ENCODE results near the gene ILKAP. TPM values are rescaled to one million over a fixed set of nuclear protein-coding genes. Genes with fewer than 3 reads are reported as not detected.

Gene ILKAP
- total and polyA plus RNA-seq, 2 of the 4 experiments (the other 2 are of a cell fraction): 13.3 to 44.2 TPM

GRCh38 chr2:238121511-238122286, 81.8 kb downstream of the ILKAP start:
- H2BK120ac ChIP-seq (ENCODE audit: low read depth, low read length): no peak overlapping the region

More at GRCh38 chr2:238121511-238122286, 81.8 kb downstream of the ILKAP start:
- no peak overlapping the region for H2AK5ac ChIP-seq (ENCODE audit: low read depth, low read length)
- no peak overlapping the region for H3K4me2 ChIP-seq (ENCODE audit: low read depth, low read length)
- BruUV-seq (replicated peaks): no TSS peak
- DNase-seq: no peak
- no peak overlapping the region for H4K91ac ChIP-seq (ENCODE audit: insufficient read depth, low read depth, low read length)
- TF ChIP-seq FOS (IDR thresholded peaks at IDR 0.05; ENCODE audit: low read depth, low read length): no peak
- TF ChIP-seq RAD21 (IDR thresholded peaks at IDR 0.05; ENCODE audit: low read length): no peak
- TF ChIP-seq NFE2L2 (IDR thresholded peaks at IDR 0.05; ENCODE audit: low read depth, low read length): no peak
- no peak overlapping the region for H3K4ac ChIP-seq (ENCODE audit: low read depth, low read length)
- no peak for ATAC-seq (ENCODE audit: low read depth)
- H2BK20ac ChIP-seq (ENCODE audit: low read depth, low read length): no peak overlapping the region
- H2AK9ac ChIP-seq (replicated peaks; ENCODE audit: low read depth, low read length, poor library complexity): no peak overlapping the region
- in situ Hi-C loops (cut with MboI; ENCODE audit: low sequenced_read_pairs): no loop called here
- no peak overlapping the region for H3K23ac ChIP-seq (ENCODE audit: low read depth, low read length)
- H3K56ac ChIP-seq (ENCODE audit: extremely low read depth, insufficient read depth, low read length): no peak overlapping the region
- ChIA-PET POLR2A (ENCODE audit: unreplicated experiment) (no interaction called here), CTCF (no interaction called here)
- 86% methylated on average over 13 of the region's 27 CpGs; no CpG with 5 or more reads in 1 of the 2 experiments for WGBS, 2 experiments (ENCODE audit: extremely low coverage in 2 of 2, insufficient read length in 1 of 2)
- H3K79me1 ChIP-seq (ENCODE audit: low read depth in 1 of 2, low read length in 2 of 2): no peaks in the 10 kb centered on the region
- no peaks in the 10 kb centered on the region for H3K9me3 ChIP-seq (ENCODE audit: control insufficient read depth, insufficient read depth, low read length)
- no peak overlapping the region for H2BK15ac ChIP-seq (ENCODE audit: low read depth, low read length)
- H3K14ac ChIP-seq (replicated peaks; ENCODE audit: low read depth, low read length): no peak overlapping the region
- peak overlapping the region; percentile 14 for H2AFZ ChIP-seq (replicated peaks; ENCODE audit: low read length, poor library complexity)
- H3K9ac ChIP-seq (ENCODE audit: low read depth, low read length): no peak overlapping the region
- H3K27ac ChIP-seq (ENCODE audit: insufficient read depth, low read length): no peak overlapping the region
- no peak overlapping the region for H4K8ac ChIP-seq (ENCODE audit: low read depth in 2 of 2, low read length in 2 of 2)
- peaks cover 33% of the 10 kb centered on the region for H3K27me3 ChIP-seq (ENCODE audit: control insufficient read depth, insufficient read depth, low read length)
- intact Hi-C loops (cut with micrococcal nuclease): loop anchor here (5.0 kb wide), 1 partner anchor 264 kb away; the partner anchor contains the start of gene RAMP1
- dilution Hi-C loops (cut with HindIII; ENCODE audit: low sequenced_read_pairs, unreplicated experiment): no loop called here
- H2BK5ac ChIP-seq (ENCODE audit: low read depth, low read length, poor library complexity, severe bottlenecking): no peak overlapping the region
- no peaks in the 10 kb centered on the region for H4K20me1 ChIP-seq (ENCODE audit: insufficient read depth, low read length)
- H3K9me1 ChIP-seq (ENCODE audit: insufficient read depth, low read length): peaks cover 5% of the 10 kb centered on the region; the same call in 1 of the 2 replicates
- no peak overlapping the region for H3K4me3 ChIP-seq (ENCODE audit: insufficient read depth, low read depth, low read length)
- no peak overlapping the region for H4K5ac ChIP-seq (ENCODE audit: low read depth, low read length)
- H3K18ac ChIP-seq (ENCODE audit: low read depth, low read length): no peak overlapping the region
- no peaks in the 10 kb centered on the region for H3K36me3 ChIP-seq (ENCODE audit: control insufficient read depth, insufficient read depth, low read length)
- H3K4me1 ChIP-seq (ENCODE audit: control insufficient read depth, insufficient read depth, low read length): peaks cover 4% of the 10 kb centered on the region; the same call in 1 of the 2 replicates
